Measurements from ENCODE around the gene TRAPPC12.

- TF ChIP-seq, protein P1, sequence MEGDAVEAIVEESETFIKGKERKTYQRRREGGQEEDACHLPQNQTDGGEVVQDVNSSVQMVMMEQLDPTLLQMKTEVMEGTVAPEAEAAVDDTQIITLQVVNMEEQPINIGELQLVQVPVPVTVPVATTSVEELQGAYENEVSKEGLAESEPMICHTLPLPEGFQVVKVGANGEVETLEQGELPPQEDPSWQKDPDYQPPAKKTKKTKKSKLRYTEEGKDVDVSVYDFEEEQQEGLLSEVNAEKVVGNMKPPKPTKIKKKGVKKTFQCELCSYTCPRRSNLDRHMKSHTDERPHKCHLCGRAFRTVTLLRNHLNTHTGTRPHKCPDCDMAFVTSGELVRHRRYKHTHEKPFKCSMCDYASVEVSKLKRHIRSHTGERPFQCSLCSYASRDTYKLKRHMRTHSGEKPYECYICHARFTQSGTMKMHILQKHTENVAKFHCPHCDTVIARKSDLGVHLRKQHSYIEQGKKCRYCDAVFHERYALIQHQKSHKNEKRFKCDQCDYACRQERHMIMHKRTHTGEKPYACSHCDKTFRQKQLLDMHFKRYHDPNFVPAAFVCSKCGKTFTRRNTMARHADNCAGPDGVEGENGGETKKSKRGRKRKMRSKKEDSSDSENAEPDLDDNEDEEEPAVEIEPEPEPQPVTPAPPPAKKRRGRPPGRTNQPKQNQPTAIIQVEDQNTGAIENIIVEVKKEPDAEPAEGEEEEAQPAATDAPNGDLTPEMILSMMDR (IDR thresholded peaks at IDR 0.05; ENCODE audit: borderline replicate concordance, extremely low read depth, low read length, poor library complexity, severe bottlenecking) = no peak
- no peak for TF ChIP-seq EZH2 (IDR thresholded peaks at IDR 0.05; ENCODE audit: borderline replicate concordance, low read depth, low read length, severe bottlenecking)
These were observed 101.0 kb downstream of the TRAPPC12 start for GRCh38 chr2:3480352-3481010.

Data from DND-41 (cell line).